Measurements from ENCODE around the gene PEG3. TPM values are rescaled to one million over a fixed set of nuclear protein-coding genes. Genes with fewer than 3 reads are reported as not detected.
"Not testable (repeated sequence)": the region's sequence is repeated elsewhere in the genome, so short reads cannot be mapped to it uniquely, and the experiment has no call there.

PEG3 gene
- total and polyA plus RNA-seq, 4 donors, result 2.2 to 188 (median 7.7) TPM

DNA sequence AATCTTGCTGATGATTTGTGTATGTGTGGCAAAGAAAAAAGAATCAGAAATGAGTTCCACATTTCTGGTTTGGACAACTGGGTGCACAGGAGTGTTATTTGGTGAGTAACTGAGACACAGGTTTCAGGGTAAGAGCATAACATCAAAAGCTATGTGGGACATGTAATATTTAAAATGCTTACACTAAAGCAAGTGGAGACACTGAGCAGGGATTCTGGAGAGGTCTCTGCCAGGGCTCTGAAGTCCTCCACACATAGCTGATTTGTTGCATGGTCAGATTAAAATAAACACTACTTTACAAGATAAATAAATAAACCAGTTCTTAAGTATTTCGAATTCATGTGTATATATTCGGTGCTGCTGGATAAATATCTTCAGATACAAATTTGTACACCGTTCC lies 16.3 kb upstream of the PEG3 start:
- H3K9me3 ChIP-seq (ENCODE audit: control insufficient read depth in 4 of 4, low read length in 3 of 4), result peaks cover 0 to 5% (median under 1%) of the 10 kb centered on the region in 4 donors
- H3K36me3 ChIP-seq (ENCODE audit: control insufficient read depth in 4 of 4, insufficient read depth in 3 of 4, low read depth in 1 of 4, low read length in 3 of 4), result no peaks in the 10 kb centered on the region

DNA sequence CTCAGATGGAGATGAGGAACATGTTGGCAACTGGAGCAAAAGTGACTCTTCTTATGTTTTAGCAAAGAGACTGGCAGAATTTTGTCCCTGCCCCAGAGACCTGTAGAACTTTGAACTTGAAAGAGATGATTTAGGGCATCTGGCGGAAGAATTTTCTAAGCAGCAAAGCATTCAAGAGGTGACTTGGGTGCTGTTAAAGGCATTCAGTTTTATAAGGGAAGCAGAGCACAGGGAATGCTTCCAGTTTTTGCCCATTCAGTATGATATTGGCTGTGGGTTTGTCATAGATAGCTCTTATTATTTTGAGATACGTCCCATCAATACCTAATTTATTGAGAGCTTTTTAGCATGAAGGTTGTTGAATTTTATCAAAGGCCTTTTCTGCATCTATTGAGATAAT lies 11.8 kb upstream of the PEG3 start:
- not testable (repeated sequence) for H3K4me1 ChIP-seq (ENCODE audit: control insufficient read depth in 4 of 4, insufficient read depth in 4 of 4, low read length in 3 of 4); H3K27me3 ChIP-seq (ENCODE audit: control insufficient read depth in 4 of 4, insufficient read depth in 4 of 4, low read length in 3 of 4); H3K36me3 ChIP-seq (ENCODE audit: control insufficient read depth in 4 of 4, insufficient read depth in 3 of 4, low read depth in 1 of 4, low read length in 3 of 4); DNase-seq (ENCODE audit: low spot score); H3K27ac ChIP-seq (ENCODE audit: low read depth in 1 of 2, low read length in 2 of 2); H3K9ac ChIP-seq (ENCODE audit: low read depth in 1 of 2, low read length in 2 of 2); H3K4me3 ChIP-seq (ENCODE audit: low read depth in 1 of 3, low read length in 3 of 3); H3K9me3 ChIP-seq (ENCODE audit: control insufficient read depth in 4 of 4, low read length in 3 of 4)
- WGBS, result 89% methylated on average over 2 of the region's 2 CpGs

More for the DNA sequence above, 16.3 kb upstream of the PEG3 start:
- TF ChIP-seq, protein P1, sequence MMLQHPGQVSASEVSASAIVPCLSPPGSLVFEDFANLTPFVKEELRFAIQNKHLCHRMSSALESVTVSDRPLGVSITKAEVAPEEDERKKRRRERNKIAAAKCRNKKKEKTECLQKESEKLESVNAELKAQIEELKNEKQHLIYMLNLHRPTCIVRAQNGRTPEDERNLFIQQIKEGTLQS (IDR thresholded peaks at IDR 0.05), result no peak
- TF ChIP-seq, protein P2, sequence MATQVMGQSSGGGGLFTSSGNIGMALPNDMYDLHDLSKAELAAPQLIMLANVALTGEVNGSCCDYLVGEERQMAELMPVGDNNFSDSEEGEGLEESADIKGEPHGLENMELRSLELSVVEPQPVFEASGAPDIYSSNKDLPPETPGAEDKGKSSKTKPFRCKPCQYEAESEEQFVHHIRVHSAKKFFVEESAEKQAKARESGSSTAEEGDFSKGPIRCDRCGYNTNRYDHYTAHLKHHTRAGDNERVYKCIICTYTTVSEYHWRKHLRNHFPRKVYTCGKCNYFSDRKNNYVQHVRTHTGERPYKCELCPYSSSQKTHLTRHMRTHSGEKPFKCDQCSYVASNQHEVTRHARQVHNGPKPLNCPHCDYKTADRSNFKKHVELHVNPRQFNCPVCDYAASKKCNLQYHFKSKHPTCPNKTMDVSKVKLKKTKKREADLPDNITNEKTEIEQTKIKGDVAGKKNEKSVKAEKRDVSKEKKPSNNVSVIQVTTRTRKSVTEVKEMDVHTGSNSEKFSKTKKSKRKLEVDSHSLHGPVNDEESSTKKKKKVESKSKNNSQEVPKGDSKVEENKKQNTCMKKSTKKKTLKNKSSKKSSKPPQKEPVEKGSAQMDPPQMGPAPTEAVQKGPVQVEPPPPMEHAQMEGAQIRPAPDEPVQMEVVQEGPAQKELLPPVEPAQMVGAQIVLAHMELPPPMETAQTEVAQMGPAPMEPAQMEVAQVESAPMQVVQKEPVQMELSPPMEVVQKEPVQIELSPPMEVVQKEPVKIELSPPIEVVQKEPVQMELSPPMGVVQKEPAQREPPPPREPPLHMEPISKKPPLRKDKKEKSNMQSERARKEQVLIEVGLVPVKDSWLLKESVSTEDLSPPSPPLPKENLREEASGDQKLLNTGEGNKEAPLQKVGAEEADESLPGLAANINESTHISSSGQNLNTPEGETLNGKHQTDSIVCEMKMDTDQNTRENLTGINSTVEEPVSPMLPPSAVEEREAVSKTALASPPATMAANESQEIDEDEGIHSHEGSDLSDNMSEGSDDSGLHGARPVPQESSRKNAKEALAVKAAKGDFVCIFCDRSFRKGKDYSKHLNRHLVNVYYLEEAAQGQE (IDR thresholded peaks at IDR 0.05), result no peak
- TF ChIP-seq EGR1 (IDR thresholded peaks at IDR 0.05; ENCODE audit: low read depth in 2 of 2) (no peak), TAF1 (conservative IDR thresholded peaks at IDR 0.05) (no peak), JUND (IDR thresholded peaks at IDR 0.05) (no peak), FOXA2 (IDR thresholded peaks at IDR 0.05) (no peak), GABPA (IDR thresholded peaks at IDR 0.05 in 1 of 2, conservative IDR thresholded peaks at IDR 0.05 in 1 of 2) (no peak), HNF4A (conservative IDR thresholded peaks at IDR 0.05) (no peak), NR2F2 (IDR thresholded peaks at IDR 0.05) (no peak), RAD21 (IDR thresholded peaks at IDR 0.05) (no peak)
- TF ChIP-seq, protein P3, sequence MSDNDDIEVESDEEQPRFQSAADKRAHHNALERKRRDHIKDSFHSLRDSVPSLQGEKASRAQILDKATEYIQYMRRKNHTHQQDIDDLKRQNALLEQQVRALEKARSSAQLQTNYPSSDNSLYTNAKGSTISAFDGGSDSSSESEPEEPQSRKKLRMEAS (IDR thresholded peaks at IDR 0.05), result no peak
- TF ChIP-seq, protein P4, sequence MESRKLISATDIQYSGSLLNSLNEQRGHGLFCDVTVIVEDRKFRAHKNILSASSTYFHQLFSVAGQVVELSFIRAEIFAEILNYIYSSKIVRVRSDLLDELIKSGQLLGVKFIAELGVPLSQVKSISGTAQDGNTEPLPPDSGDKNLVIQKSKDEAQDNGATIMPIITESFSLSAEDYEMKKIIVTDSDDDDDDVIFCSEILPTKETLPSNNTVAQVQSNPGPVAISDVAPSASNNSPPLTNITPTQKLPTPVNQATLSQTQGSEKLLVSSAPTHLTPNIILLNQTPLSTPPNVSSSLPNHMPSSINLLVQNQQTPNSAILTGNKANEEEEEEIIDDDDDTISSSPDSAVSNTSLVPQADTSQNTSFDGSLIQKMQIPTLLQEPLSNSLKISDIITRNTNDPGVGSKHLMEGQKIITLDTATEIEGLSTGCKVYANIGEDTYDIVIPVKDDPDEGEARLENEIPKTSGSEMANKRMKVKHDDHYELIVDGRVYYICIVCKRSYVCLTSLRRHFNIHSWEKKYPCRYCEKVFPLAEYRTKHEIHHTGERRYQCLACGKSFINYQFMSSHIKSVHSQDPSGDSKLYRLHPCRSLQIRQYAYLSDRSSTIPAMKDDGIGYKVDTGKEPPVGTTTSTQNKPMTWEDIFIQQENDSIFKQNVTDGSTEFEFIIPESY (IDR thresholded peaks at IDR 0.05), result no peak
- no peaks in the 10 kb centered on the region for H3K27me3 ChIP-seq (ENCODE audit: control insufficient read depth in 4 of 4, insufficient read depth in 4 of 4, low read length in 3 of 4)
- no peak overlapping the region for H3K27ac ChIP-seq (ENCODE audit: low read depth in 1 of 2, low read length in 2 of 2)
- WGBS, result 78% methylated on average over 3 of the region's 3 CpGs
- H3K4me3 ChIP-seq (ENCODE audit: low read depth in 1 of 3, low read length in 3 of 3), result no peak overlapping the region
- no peak for DNase-seq (ENCODE audit: low spot score)
- H3K4me1 ChIP-seq (ENCODE audit: control insufficient read depth in 4 of 4, insufficient read depth in 4 of 4, low read length in 3 of 4), result no peaks in the 10 kb centered on the region
- no peak overlapping the region for H3K9ac ChIP-seq (ENCODE audit: low read depth in 1 of 2, low read length in 2 of 2)

DNA sequence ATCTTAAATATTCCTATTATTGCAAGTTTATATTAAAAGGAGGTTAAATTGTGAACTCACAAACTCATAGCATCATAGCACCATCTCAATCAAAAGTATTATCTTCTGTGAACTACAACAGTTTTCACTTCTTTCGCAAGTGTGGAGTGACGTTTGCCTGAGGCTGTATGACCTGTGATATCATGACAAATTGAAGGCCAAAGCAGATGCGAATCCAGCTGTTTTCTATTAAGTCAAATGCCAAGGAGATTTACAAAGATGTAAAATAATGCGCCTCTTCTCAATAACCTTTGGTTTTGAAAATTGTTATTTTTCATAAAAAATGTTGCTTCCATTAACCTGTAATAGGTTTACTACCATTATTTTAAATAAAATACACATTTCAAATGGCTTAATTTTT lies 7.6 kb upstream of the PEG3 start:
- no peaks in the 10 kb centered on the region for H3K4me1 ChIP-seq (ENCODE audit: control insufficient read depth in 4 of 4, insufficient read depth in 4 of 4, low read length in 3 of 4)
- H3K27me3 ChIP-seq (ENCODE audit: control insufficient read depth in 4 of 4, insufficient read depth in 4 of 4, low read length in 3 of 4), result no peaks in the 10 kb centered on the region
- no peak overlapping the region for H3K4me3 ChIP-seq (ENCODE audit: low read depth in 1 of 3, low read length in 3 of 3)
- TF ChIP-seq FOXA2 (IDR thresholded peaks at IDR 0.05) (no peak), RXRA (IDR thresholded peaks at IDR 0.05) (no peak), FOXA1 (IDR thresholded peaks at IDR 0.05) (no peak), HNF4G (IDR thresholded peaks at IDR 0.05) (no peak), RAD21 (IDR thresholded peaks at IDR 0.05) (no peak), HNF4A (conservative IDR thresholded peaks at IDR 0.05) (no peak)
- TF ChIP-seq, protein P1 (IDR thresholded peaks at IDR 0.05), result no peak
- no peak for DNase-seq (ENCODE audit: low spot score)
- peaks cover 0 to 8% (median under 1%) of the 10 kb centered on the region in 4 donors for H3K9me3 ChIP-seq (ENCODE audit: control insufficient read depth in 4 of 4, low read length in 3 of 4)
- 86% methylated on average over 4 of the region's 4 CpGs for WGBS
- H3K36me3 ChIP-seq (ENCODE audit: control insufficient read depth in 4 of 4, insufficient read depth in 3 of 4, low read depth in 1 of 4, low read length in 3 of 4), result no peaks in the 10 kb centered on the region
- no peak overlapping the region for H3K27ac ChIP-seq (ENCODE audit: low read depth in 1 of 2, low read length in 2 of 2)
- H3K9ac ChIP-seq (ENCODE audit: low read depth in 1 of 2, low read length in 2 of 2), result no peak overlapping the region

Data from liver (tissue), 9 donors.